ENCODE results near the gene SPANXN4. TPM values are rescaled to one million over a fixed set of nuclear protein-coding genes. Genes with fewer than 3 reads are reported as not detected.

The SPANXN4 gene, protein sequence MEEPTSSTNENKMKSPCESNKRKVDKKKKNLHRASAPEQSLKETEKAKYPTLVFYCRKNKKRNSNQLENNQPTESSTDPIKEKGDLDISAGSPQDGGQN
- not detected in 2 replicates for total RNA-seq (2014; rRNA removed; shearing (Covaris generic))

DNA sequence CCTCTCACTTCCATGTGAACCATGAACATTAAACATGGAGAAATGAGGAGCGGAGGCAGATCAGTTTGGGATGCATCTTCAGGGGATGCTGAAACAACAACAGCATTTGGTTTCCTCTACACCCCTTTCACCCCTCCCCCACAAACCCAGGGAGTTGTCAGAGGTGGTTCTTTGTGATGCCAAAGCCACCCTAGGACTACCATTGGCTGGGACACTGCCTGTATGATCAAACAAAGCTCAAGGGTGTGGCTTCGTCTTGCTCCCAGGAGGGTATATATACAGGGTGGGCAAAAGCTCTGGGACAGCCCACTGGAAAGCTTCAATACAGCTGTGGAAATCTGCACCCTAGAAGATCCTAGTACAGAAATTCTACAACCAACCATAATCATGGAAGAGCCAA, at the start of gene SPANXN4:
Gene SPANXN4 (plus strand): TSS at position 301 of the 400 bp plus-strand sequence. CDS start 87 bp downstream, at position 388.
- DNase-seq (ENCODE audit: low spot score) = no peak

DNA sequence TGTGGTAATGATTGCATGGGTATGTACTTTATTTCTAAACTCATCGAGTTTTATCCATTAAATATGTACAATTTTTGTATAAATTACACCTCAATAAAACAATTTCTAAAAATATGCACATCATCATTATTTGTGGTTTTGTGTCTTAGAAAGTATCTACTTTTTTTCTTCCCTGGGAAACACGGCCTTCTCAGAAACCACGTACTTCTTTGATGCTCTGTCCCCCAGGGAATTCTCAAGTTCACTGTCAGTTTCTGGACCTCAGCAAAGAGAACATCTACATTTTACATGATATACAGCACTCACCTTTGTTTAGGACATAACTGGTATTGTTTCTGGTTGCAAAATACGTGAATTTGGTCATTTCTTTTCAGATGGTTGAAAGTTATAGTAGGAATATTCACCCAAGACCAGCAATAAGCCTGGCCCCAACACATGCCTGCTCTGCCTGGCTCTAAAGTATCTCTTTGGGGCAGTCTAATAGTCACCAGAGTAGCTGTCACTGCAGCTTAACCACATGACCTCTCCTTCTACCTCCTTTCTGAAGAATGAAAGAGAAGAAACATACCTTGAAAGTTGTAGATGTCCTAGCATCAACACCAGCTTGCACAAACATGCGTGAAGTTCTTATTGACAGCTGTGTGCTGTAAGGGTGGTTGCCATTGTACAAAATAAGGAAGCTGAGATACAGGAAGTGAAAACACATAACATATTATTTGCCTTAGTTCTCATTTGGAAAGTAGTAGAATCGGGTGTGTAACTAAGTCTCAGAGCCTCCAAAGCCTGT, 48.4 kb upstream of the SPANXN4 start:
- no peak for DNase-seq (ENCODE audit: low spot score)

DNA sequence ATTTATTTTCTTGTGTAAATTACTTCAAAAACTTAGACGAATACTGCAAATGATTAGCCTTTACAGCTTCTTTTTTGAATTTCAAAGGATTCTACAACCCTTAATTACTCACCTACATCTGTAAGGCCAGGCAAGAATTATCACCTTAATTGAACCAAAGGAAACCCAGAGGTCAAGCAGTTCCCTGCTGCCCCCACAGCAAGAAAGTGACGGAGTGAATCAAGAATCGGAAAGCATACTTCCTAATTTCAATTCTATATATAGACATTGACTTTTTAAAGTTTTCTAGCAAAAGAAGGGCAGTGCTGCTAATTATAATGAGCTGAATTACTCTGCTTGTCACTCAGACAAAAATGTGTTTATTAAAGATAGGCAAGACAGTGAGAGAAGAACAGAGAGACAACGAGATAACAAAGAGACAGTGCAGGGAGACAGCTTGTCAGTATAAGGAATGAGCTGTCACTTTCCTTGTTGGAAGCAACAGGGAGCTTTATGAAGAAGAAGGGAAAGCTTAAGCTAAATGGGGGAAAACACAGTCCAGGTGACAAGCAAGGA, 47.5 kb upstream of the SPANXN4 start:
- DNase-seq (ENCODE audit: low spot score) = no peak

DNA sequence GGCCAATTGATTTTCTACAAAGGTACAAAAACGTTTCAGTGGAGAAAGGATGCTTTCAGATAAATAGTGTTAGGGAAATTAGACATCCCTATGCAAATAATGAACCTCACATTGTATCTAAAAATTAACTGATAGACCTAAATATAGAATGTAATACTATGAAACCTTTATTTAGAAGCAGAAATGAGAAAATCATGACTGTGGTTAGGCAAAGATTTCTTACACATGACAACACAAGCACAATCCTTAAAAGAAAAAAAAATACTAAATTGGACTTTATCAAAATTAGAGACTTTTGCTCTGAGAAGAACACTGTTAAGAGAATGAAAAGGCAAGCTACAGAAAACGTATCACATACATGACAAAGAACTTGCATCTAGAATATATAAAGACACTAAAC, 43.0 kb upstream of the SPANXN4 start:
- DNase-seq (ENCODE audit: low spot score) = no peak

DNA sequence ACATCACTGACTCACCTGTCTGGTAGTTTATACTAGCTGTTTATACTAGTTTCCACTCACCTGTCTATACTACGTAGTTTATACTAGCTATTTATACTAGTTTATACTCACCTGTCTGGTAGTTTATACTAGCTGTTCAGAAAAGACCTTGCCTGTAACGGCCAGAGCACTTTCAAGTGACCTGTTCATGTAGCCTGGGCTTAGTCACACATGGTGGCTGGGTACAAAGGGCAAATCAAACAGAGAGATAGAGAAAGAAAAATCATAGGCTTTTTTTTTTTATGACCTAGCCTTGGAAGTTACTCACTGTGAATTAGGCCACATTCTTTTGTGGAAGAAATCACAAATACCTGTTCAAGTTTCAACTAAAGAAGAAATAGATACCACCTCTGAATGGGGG, 30.7 kb upstream of the SPANXN4 start:
- DNase-seq (ENCODE audit: low spot score) = no peak

DNA sequence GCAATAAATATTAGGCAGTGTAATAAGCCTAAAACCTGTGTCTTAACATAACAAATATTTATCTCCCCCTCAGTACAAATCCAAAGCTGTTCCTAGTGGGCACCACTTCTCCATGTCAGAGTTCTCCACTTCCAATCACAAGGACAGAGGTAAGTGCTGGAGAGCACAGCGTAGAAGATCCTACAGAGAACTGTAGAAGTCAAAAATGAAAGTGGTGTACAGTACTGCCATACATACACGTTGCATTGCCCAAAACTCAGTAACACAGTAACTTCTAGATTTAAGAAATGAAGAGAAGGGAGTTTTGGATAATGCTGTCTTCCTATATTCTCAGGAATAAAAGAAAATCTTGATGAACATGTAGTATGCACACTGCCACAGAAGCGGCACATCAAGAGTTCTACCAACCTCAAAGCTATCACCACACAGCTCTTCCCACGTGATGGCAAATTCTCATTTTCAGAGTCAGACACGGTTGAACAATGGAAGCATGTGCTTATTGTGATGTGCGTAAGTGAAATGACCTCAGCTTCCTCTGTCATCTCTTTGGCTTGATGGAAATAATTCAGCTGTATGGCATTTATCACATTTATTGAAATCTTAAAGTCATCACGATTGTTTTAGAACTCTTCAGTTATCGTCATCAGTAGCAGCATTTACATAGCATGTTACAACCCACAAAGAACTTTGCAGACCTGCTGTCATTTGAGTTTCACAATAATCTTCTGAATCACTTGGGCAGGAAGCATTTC, 27.1 kb upstream of the SPANXN4 start:
- no peak for DNase-seq (ENCODE audit: low spot score)

DNA sequence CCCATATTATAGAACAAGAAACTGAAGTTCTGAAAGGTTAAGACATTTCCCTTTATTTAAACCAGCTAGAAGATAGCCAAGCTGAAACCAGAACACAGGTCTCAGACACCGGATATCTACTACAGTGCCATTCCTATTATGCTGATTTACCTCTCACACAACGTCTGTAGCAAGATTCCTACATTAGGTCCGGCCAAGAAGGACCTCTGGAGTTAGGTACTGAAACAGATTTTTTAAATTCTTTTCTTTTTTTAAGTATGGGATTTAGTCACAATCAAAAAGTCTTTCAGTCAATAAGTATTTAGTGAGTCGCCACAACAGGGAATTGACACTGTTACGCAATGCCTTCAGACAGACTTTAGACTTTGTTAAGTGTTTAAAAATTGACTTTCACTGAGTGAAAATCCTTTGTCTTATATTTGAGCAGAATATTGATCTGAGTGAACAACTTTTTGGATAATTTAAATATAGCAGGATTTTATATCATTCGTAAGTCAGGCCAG, 26.5 kb upstream of the SPANXN4 start:
- DNase-seq (ENCODE audit: low spot score) = no peak

DNA sequence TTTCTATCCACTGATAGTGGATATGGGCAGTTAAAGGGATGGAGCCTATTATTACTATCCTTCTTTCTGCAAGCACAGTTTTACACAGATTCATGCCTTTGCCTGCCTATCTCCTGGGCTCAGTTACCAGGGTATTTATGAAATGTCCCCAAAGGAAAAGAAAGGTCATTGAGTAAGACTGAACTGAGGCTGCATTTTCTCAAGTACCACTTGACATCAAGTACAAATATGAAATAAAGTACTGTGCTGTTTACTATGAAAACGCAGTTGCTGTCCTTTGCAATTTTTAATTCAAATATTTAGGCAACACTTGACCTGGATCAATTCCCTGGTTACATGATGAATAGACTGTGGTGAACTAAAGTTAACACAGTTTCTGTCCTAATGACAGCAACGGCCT, 23.5 kb upstream of the SPANXN4 start:
- no peak for DNase-seq (ENCODE audit: low spot score)

DNA sequence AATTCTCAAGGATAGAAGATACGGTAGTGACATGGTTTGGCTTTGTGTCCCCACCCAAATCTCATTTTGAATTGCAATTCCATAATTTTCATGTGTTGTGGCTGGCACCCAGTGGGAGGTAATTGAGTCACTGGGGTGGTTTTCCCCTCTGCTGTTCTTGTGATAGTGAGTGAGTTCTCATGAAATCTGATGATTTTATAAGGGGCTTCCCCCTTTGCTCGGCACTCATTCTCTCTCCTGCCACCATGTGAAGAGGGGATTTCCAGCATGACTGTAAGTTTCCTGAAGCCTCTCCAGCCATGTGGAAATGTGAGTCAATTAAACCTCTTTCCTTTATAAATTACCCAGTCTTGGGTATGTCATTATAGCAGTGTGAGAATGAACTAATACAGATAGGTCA, 8.5 kb upstream of the SPANXN4 start:
- DNase-seq (ENCODE audit: low spot score) = no peak

DNA sequence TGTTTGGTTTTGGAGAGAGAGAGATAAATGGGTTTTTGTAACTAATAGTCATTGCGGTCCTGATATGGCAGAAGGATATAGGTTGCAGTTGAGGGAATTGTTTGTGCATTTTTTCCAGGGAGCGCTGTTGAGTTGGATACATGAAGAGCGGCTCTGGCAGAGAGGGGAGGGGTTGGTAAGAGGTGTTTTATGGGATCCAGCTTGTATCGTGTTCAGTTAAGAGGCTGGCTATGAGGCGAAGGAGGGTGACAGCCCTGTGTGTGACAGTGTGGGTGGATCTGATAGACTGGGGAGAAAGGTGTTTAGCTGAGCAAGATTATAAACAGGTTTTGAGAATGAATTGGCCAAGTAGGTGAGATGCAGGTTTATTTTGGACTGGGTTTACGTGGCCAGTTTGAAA, 1.5 kb downstream of the SPANXN4 start:
- no peak for DNase-seq (ENCODE audit: low spot score)

DNA sequence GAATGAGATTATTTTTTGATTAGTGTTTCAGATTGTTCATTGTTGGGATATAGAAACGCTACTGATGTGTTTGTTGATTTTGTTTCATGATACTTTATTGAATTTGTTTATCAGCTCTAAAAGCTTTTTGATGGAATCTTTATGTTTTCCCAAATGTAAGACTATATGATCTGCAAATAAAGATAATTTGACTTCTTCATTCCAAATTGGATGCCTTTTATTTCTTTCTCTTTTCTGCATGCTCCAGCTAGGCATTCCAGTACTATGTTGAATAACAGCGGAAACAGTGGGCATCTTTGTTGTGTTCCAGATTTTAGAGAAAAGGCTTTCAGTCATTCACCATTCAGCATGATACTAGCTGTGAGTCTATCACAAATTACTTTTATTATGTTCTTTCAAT, 21.8 kb downstream of the SPANXN4 start:
- DNase-seq (ENCODE audit: low spot score) = no peak

DNA sequence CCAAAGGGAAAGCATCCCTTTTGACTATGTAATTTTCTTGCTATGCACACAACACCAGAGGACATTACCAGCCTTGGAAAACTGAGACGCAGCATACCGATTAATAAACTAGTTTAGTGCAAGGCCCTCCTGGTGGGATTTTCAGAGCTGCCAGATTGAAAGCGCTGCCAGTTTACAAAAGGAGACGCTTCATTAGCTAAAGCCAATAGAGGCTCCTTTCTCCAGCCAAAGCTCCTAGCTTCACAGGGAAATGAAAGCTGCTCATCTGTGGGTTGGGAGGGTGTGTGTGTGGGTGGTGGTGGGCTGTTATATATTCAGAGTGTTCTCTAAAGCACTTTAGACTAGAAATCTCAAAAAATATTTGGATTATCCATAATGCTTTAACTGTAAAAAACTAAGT, 32.4 kb downstream of the SPANXN4 start:
- no peak for DNase-seq (ENCODE audit: low spot score)

DNA sequence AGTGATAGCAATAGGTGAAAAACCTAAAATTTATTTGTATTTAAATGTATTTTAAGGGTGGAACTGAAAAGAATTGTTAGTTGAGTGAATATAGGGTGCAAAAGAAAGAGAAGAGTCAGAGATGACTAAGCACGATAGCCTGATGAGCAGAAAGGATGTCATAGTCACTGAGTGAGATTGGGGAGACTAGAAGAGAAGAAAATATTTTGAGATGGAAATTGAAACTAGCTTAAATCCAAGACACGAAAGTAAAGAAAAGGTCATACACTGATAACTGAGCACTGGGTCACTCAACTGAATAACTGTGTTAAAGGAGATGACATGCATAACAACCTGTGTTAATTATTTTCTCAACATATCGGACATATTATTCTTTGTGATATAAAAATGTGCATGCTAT, 55.5 kb downstream of the SPANXN4 start:
- DNase-seq (ENCODE audit: low spot score) = no peak

DNA sequence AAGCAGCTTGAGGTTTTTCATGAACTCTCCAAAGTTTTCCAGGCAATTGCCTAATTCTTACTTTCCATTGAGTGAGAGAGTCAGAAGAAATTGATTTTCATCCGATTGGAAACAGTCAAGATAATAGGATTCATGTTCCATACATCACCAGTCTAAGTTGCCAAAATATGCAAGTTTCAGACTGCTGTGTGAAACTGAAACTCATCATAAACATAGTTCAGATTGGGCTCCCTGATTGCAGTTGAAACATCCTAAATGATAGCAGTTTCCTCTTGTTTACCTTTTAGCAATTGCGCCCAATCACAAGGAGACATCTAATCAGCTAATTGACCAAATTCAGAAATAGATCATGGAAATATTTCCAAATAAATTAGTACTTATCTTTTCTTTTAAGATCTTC, 56.8 kb downstream of the SPANXN4 start:
- no peak for DNase-seq (ENCODE audit: low spot score)
